GM18499 (cell line): ENCODE results near the gene MYLK.
"Not testable (repeated sequence)": the region's sequence is repeated elsewhere in the genome, so short reads cannot be mapped to it uniquely, and the experiment has no call there.

ENCODE experiments used
- ATAC-seq: cut with Tn5 transposase; IDR thresholded peaks from one replicate; pipeline ENCODE4 v1.9.1; 2021; ENCODE audit warnings: moderate number of reproducible peaks; ENCODE audit not compliant: insufficient read depth, unreplicated experiment

MYLK gene

GRCh38 chr3:123884203-123884831, at the start of gene MYLK:
MYLK (minus strand) TSS chr3:123884332; CDS start chr3:123793841, 90,491 bp downstream.
- no peak for ATAC-seq

GRCh38 chr3:123930445-123930844, 46.3 kb upstream of the MYLK start:
- no peak for ATAC-seq

GRCh38 chr3:123929325-123929724, 45.2 kb upstream of the MYLK start:
- ATAC-seq, result no peak

GRCh38 chr3:123926396-123926795, 42.3 kb upstream of the MYLK start:
- no peak for ATAC-seq

- no peak for ATAC-seq
Observed at GRCh38 chr3:123920868-123921267, 36.7 kb upstream of the MYLK start.

DNA sequence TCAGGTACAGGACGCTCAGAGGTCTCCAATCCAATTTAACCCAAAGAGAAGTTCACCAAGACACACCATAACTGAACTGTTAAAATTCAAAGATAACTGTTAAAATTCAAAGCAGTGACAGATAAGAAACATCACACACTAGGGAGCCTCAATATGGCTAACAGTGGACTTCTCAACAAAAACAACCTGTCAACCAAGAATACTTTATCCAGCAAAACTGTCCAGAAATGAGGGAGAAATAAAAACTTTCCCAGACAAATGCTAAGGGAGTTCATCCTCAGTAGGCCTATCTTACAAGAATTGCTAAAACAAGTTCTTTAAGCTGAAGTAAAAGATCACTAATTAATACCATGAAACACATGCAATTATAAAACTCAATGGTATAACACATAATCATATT, 36.3 kb upstream of the MYLK start:
- no peak for ATAC-seq

DNA sequence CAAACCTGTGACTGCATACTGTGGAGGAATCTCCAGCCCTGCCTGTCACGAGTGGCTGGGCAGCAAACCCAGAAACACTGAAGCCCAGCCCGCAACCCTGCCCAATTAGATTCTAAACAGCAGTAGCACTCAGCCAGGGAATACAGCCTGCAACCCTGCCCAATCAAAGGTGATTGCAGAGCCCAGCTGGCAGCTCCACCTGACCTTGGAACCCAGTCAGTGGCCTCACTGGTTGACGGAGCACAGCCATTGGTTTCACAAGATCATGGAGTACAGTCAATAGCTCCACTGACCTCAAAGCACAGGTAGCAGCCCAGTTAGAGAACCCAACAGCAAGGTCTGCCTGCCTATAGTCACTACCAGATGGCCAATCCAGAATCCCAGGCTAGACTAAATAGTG, 35.2 kb upstream of the MYLK start:
- no peak for ATAC-seq

- no peak for ATAC-seq
Observed at GRCh38 chr3:123914829-123915228, 30.7 kb upstream of the MYLK start.

GRCh38 chr3:123909785-123910184, 25.7 kb upstream of the MYLK start:
- no peak for ATAC-seq

GRCh38 chr3:123907720-123908119, 23.6 kb upstream of the MYLK start:
- no peak for ATAC-seq

GRCh38 chr3:123899300-123899865, 15.3 kb upstream of the MYLK start:
- no peak for ATAC-seq

- no peak for ATAC-seq
Observed at GRCh38 chr3:123893012-123893411, 8.9 kb upstream of the MYLK start.

DNA sequence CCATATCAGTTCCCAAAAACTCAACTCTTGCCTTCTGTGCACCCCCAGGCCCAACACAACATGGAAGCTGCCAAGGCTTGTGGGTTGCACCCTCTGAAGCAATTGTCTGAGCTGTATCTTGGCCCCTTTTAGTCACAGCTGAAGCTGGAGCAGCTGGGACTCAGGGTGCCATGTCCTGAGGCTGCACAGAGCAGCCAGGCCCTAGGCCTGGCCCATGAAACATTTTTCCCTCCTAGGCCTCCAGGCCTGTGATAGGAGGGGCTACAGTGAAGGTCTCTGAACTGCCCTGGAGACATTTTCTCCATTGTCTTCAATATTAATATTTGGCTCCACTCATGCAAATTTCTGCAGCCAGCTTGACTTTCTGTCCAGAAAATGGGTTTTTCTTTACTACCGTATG, 8.1 kb upstream of the MYLK start:
- no peak for ATAC-seq

DNA sequence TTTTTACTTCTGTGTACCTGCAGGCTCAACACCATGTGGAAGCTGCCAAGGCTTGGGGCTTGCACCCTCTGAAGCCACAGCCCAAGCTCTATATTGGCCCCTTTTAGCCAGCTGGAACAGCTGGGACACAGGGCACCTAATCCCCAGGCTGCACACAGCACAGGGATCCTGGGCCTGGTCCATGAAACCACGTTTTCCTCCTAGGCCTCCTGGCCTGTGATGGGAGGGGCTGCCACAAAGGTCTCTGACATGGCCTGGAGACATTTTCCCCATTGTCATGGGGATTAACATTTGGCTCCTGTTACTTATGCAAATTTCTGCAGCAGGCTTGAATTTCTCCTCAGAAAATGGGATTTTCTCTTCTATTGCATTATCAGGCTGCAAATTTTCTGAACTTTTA, 6.9 kb upstream of the MYLK start:
- ATAC-seq, result not testable (repeated sequence)

DNA sequence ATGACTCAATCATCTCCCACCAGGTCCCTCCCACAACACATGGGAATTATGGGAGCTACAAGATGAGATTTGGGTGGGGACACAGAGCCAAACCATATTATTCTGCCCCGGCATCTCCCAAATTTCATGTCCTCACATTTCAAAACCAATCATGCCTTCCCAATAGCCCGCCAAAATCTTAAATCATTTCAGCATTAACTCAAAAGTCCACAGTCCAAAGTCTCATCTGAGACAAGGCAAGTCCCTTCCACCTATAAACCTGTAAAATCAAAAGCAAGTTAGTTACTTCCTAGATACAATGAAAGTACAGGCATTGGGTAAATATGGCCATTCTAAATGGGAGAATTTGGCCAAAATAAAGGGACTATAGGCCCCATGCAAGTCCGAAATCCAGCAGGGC, 6.0 kb upstream of the MYLK start:
- not testable (repeated sequence) for ATAC-seq

DNA sequence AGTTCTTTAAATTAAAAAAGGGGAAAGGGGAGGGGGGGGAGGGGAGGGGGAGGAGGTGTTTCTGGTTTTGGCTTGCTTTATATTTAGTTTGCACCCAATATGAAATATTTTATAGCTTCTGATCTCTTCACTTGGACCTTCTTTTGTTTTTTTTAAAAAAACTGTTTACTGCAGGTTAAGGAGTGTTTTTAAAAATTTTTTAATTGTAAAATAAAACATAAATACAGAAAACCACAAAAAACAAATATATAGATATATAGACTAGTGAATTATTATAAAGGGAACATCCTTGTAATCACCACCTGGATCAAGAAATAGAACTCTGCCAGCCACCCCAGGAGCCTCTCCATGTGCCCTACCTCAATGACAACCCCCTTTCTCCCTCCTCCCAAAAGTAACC, 861 bp upstream of the MYLK start:
- ATAC-seq, result no peak

DNA sequence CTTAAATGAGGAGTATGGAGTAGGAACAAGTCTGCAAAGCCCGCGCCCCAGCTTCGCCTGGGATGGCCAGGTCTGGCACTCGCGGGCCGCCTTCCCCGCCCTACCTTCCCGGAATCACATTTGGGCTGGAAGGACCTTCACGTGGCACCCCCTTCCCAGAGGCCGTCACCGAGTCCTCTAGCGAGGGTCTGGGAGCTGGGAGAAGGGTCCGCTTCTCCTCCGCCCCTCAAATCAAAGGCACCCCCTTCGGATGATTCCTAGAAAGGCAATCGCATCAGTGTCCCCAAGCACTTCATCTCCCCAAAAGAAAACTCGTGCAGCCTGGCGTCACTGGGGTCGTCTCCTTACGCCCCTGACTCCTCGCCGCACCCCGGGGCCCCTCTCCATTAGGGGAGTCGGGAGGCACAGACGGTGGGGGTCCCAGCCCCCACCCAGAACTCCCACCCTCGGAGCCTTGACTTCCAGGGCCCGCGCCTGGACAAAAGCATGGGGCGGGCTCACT, 380 bp downstream of the MYLK start:
- no peak for ATAC-seq

DNA sequence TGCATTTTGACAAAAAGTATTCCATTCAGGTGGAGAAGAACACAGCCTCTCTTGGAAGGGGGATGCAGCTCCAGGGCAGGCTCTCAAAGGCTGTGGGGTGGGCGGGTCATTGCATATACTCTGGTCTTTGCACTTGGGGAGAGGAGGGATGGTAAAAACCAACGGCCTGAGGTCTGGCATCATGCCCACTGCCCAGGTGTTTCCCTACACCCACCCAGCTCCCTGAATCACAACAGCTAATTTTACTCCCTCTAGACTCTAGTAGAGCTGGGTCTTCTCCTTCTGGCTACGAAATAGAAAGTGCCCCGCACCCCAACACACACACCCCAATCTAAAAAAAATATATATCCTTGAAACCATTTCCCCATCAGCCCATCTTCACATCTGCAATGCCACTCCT, 1.0 kb downstream of the MYLK start:
- ATAC-seq, result no peak

DNA sequence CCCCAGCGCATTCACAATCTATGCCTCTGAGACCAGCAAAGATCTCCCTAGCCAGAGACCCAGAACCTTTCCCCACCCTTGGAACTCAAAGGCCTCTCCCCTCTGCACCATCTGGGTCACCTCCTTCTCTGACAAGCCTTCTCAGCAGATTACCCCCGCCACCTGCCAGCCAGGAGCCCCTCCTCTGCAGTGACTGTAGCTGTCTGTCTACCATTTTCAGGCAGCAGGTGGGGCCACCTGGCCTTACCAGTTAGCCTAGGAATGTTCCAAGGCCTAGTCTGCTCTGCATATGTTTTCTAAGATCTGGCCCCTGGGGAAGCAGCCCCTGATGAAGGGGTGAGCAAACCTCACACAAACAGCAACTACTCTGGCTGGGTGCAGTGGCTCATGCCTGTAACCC, 2.4 kb downstream of the MYLK start:
- ATAC-seq, result no peak

- ATAC-seq, result no peak
Observed at GRCh38 chr3:123880998-123881561, 3.1 kb downstream of the MYLK start.

- no peak for ATAC-seq
Observed at GRCh38 chr3:123878807-123879206, 5.3 kb downstream of the MYLK start.

GRCh38 chr3:123877965-123878364, 6.2 kb downstream of the MYLK start:
- no peak for ATAC-seq
